HepG2 (cell line): ENCODE measurements around the gene EFCAB8. TPM values are rescaled to one million over a fixed set of nuclear protein-coding genes. Genes with fewer than 3 reads are reported as not detected.

Experiments
- ATF6 ChIP-seq: sonication (generic); formaldehyde crosslinking; conservative IDR thresholded peaks from 2 replicates; pipeline ENCODE4 v1.4.0; 2020; ENCODE audit warnings: missing genetic modification reagents
- FOSL2 ChIP-seq: sonication (generic); formaldehyde crosslinking; IDR thresholded peaks from 2 replicates; pipeline ENCODE4 v1.4.0; 2020; ENCODE audit warnings: missing genetic modification reagents
- FOXJ3 ChIP-seq: sonication (generic); formaldehyde crosslinking; IDR thresholded peaks from 2 replicates; pipeline ENCODE4 v1.4.0; 2020; ENCODE audit warnings: missing genetic modification reagents, mild to moderate bottlenecking, borderline replicate concordance
- GLI4 ChIP-seq: sonication (generic); formaldehyde crosslinking; IDR thresholded peaks from 2 replicates; pipeline ENCODE4 v1.5.1; 2020; ENCODE audit warnings: missing genetic modification reagents, mild to moderate bottlenecking, moderate library complexity, borderline replicate concordance
- HMG20A ChIP-seq: IDR thresholded peaks from 2 replicates; pipeline ENCODE4 v1.6.1; 2016; ENCODE audit warnings: borderline replicate concordance
- HOXA7 ChIP-seq: sonication (generic); formaldehyde crosslinking; IDR thresholded peaks from 2 replicates; pipeline ENCODE4 v1.8.1; 2022; ENCODE audit warnings: mild to moderate bottlenecking, missing genetic modification reagents, moderate library complexity
- MAFG ChIP-seq: sonication (generic); formaldehyde crosslinking; IDR thresholded peaks from 2 replicates; pipeline ENCODE4 v1.5.1; 2020; ENCODE audit warnings: mild to moderate bottlenecking, missing genetic modification reagents
- NRL ChIP-seq: sonication (generic); formaldehyde crosslinking; IDR thresholded peaks from 2 replicates; pipeline ENCODE4 v1.5.0; 2020; ENCODE audit warnings: missing genetic modification reagents, mild to moderate bottlenecking, moderate library complexity, borderline replicate concordance
- PPARG ChIP-seq: conservative IDR thresholded peaks from 2 replicates; pipeline ENCODE4 v1.6.1; 2016; ENCODE audit warnings: missing biosample characterization, missing genetic modification reagents
- PRPF4 ChIP-seq: fragments of 200-400 bp; formaldehyde crosslinking; IDR thresholded peaks from 2 replicates; pipeline ENCODE4 v1.6.1; 2016; ENCODE audit warnings: low read length, low read depth; ENCODE audit not compliant: poor library complexity, severe bottlenecking
- SRY ChIP-seq: sonication (generic); formaldehyde crosslinking; IDR thresholded peaks from 2 replicates; pipeline ENCODE4 v1.8.0; 2022; ENCODE audit warnings: mild to moderate bottlenecking, missing genetic modification reagents
- WIZ ChIP-seq: sonication (generic); formaldehyde crosslinking; IDR thresholded peaks from 2 replicates; pipeline ENCODE4 v1.5.1; 2020; ENCODE audit warnings: mild to moderate bottlenecking, missing genetic modification reagents
- ZBTB20 ChIP-seq: sonication (generic); formaldehyde crosslinking; IDR thresholded peaks from 2 replicates; pipeline ENCODE4 v1.8.1; 2023; ENCODE audit warnings: missing genetic modification reagents, low read depth, mild to moderate bottlenecking, borderline replicate concordance
- ZNF350 ChIP-seq: sonication (generic); formaldehyde crosslinking; IDR thresholded peaks from 2 replicates; pipeline ENCODE4 v1.4.0; 2020; ENCODE audit warnings: mild to moderate bottlenecking, low read depth, missing genetic modification reagents, borderline replicate concordance
- ZNF615 ChIP-seq: sonication (generic); formaldehyde crosslinking; IDR thresholded peaks from 2 replicates; pipeline ENCODE4 v1.5.0; 2020; ENCODE audit warnings: mild to moderate bottlenecking, missing genetic modification reagents, borderline replicate concordance
- ZNF788 ChIP-seq: sonication (generic); formaldehyde crosslinking; IDR thresholded peaks from 2 replicates; pipeline ENCODE4 v1.5.0; 2020; ENCODE audit warnings: mild to moderate bottlenecking, missing genetic modification reagents, borderline replicate concordance
- ZNF800 ChIP-seq: sonication (generic); formaldehyde crosslinking; IDR thresholded peaks from 2 replicates; pipeline ENCODE4 v1.4.0; 2020; ENCODE audit warnings: missing genetic modification reagents
- polyA plus RNA-seq, 8 experiments: library from polyadenylated mRNA; depleted of rRNA in 3 of 8; stranded (reverse) in 7 of 8; unstranded in 1 of 8; fragments of >200 nt; fragmentation: Illumina TruSeq in 4 of 8; extraction: Trizol in 4 of 8; gene quantifications; 2 replicates each; pipeline versions ENCODE4 v1.2.1 to v1.2.3, GENCODE V29; 2011 to 2016; ENCODE audit warnings: low read depth in 4 of 8, missing spikeins in 1 of 8, mixed read lengths in 1 of 8; ENCODE audit not compliant: insufficient read depth in 1 of 8
- total RNA-seq, 5 experiments: library from RNA; depleted of rRNA; stranded (reverse); fragments of >200 nt; fragmentation: Illumina TruSeq; extraction: Trizol; gene quantifications; 2 replicates each; pipeline ENCODE4 v1.2.3, GENCODE V29; 2016; ENCODE audit warnings: low read depth in 1 of 5
- TF ChIP-seq, protein P1 (sequence below): sonication (generic); formaldehyde crosslinking; IDR thresholded peaks from 2 replicates; pipeline ENCODE4 v1.5.0; 2020; ENCODE audit warnings: mild to moderate bottlenecking, missing genetic modification reagents
- TF ChIP-seq, protein P2 (sequence below): IDR thresholded peaks from 2 replicates; pipeline ENCODE4 v1.6.1; 2016; ENCODE audit warnings: control low read depth
- TF ChIP-seq, protein P3 (sequence below): sonication (generic); formaldehyde crosslinking; IDR thresholded peaks from 2 replicates; pipeline ENCODE4 v1.5.1; 2020; ENCODE audit warnings: missing genetic modification reagents, mild to moderate bottlenecking, borderline replicate concordance

Gene EFCAB8
- total and polyA plus RNA-seq, 2 of the 13 experiments (the other 11 are each of a cell fraction or from before 2014, with no cell fraction given) = 0.15 to 0.22 TPM

DNA sequence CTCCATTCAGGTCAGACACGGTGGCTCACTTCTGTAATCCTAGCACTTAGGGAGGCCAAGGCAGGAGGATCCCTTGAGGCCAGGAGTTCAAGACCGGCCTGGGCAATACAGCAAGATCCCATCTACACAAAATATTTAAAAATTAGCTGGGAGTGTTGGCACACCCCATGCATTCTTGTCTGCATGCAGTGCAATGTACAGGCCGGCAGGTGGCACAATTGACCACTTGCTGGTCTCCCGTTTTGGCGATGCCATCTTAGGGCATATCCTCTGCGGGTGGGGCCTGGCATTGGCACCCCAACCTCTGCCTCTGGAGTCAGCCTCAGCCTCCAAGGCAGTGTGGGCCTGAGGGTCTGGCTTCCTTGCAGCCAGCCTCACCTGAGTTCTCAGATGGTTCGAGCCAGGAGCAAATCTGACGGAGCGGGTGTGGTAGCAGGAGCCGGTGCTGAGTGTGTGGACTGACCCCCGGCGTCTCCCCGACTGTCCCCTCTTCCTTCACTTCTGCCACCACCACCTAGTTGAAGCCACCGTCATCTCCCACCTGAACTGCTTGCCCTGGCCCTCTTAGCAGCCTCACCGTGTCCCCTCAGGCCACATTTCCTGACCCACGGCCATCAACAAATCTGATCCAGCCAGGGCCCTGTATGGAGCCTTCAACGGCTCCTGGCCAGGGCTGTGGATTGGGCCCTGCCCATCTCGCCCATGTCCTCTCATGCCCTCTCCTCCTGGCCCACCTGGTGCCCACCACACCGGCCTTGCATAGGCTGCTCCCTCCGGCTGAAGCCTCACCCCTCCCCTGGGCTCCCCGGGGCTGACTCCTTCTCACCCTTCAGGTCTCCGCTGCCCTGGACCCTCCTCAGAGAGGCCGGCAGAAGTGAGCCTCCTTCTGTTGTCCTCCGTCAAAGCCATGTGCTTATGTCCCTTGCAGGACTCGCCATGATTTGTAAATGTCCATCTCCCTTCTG lies 44.0 kb downstream of the EFCAB8 start (continued):
- no peak for TF ChIP-seq ZNF350 (CRISPR knock-in tag)
- TF ChIP-seq, protein P1, sequence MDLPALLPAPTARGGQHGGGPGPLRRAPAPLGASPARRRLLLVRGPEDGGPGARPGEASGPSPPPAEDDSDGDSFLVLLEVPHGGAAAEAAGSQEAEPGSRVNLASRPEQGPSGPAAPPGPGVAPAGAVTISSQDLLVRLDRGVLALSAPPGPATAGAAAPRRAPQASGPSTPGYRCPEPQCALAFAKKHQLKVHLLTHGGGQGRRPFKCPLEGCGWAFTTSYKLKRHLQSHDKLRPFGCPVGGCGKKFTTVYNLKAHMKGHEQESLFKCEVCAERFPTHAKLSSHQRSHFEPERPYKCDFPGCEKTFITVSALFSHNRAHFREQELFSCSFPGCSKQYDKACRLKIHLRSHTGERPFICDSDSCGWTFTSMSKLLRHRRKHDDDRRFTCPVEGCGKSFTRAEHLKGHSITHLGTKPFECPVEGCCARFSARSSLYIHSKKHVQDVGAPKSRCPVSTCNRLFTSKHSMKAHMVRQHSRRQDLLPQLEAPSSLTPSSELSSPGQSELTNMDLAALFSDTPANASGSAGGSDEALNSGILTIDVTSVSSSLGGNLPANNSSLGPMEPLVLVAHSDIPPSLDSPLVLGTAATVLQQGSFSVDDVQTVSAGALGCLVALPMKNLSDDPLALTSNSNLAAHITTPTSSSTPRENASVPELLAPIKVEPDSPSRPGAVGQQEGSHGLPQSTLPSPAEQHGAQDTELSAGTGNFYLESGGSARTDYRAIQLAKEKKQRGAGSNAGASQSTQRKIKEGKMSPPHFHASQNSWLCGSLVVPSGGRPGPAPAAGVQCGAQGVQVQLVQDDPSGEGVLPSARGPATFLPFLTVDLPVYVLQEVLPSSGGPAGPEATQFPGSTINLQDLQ (CRISPR knock-in tag) = no peak
- TF ChIP-seq, protein P2, sequence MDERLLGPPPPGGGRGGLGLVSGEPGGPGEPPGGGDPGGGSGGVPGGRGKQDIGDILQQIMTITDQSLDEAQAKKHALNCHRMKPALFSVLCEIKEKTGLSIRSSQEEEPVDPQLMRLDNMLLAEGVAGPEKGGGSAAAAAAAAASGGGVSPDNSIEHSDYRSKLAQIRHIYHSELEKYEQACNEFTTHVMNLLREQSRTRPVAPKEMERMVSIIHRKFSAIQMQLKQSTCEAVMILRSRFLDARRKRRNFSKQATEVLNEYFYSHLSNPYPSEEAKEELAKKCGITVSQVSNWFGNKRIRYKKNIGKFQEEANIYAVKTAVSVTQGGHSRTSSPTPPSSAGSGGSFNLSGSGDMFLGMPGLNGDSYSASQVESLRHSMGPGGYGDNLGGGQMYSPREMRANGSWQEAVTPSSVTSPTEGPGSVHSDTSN (CRISPR knock-in tag) = no peak
- no peak for TF ChIP-seq MAFG (CRISPR knock-in tag)
- TF ChIP-seq SRY (CRISPR knock-in tag) = no peak; the same call in 1 of the 2 replicates
- no peak for TF ChIP-seq ZNF800 (CRISPR knock-in tag)
- TF ChIP-seq FOSL2 (CRISPR knock-in tag) = peak; percentile 53; the same call in 1 of the 2 replicates
- TF ChIP-seq FOXJ3 (CRISPR knock-in tag) = no peak
- TF ChIP-seq PPARG (CRISPR knock-in tag) = no peak
- no peak for TF ChIP-seq ATF6 (CRISPR knock-in tag)
- no peak for TF ChIP-seq HMG20A (CRISPR knock-in tag)
- TF ChIP-seq ZNF615 (CRISPR knock-in tag) = no peak
- TF ChIP-seq WIZ = no peak
- TF ChIP-seq, protein P3, sequence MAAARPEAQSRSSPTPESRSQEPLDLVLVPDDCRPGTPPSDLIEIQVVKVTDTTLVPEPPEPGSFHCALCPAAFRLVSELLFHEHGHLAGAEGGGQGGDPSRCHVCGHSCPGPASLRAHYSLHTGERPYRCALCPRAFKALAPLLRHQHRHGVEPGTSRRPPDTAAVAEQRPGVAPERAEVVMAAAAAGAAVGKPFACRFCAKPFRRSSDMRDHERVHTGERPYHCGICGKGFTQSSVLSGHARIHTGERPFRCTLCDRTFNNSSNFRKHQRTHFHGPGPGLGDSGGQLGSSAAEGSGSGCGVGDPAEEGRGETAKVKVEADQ (CRISPR knock-in tag) = no peak
- TF ChIP-seq NRL (CRISPR knock-in tag) = peak; percentile 66; the same call in 1 of the 2 replicates
- TF ChIP-seq ZNF788 (CRISPR knock-in tag) = no peak
- no peak for TF ChIP-seq PRPF4
- no peak for TF ChIP-seq ZBTB20
- no peak for TF ChIP-seq HOXA7 (CRISPR knock-in tag)
- no peak for TF ChIP-seq GLI4 (CRISPR knock-in tag)
